GM19351 (cell line): Measurements from ENCODE around the gene NUCB1.
"Not testable (repeated sequence)": the region's sequence is repeated elsewhere in the genome, so short reads cannot be mapped to it uniquely, and the experiment has no call there.

Experiments
- ATAC-seq: cut with Tn5 transposase; IDR thresholded peaks from one replicate; pipeline ENCODE4 v1.9.1; 2021; ENCODE audit warnings: mild to moderate bottlenecking, moderate library complexity; ENCODE audit not compliant: unreplicated experiment

NUCB1 gene

DNA sequence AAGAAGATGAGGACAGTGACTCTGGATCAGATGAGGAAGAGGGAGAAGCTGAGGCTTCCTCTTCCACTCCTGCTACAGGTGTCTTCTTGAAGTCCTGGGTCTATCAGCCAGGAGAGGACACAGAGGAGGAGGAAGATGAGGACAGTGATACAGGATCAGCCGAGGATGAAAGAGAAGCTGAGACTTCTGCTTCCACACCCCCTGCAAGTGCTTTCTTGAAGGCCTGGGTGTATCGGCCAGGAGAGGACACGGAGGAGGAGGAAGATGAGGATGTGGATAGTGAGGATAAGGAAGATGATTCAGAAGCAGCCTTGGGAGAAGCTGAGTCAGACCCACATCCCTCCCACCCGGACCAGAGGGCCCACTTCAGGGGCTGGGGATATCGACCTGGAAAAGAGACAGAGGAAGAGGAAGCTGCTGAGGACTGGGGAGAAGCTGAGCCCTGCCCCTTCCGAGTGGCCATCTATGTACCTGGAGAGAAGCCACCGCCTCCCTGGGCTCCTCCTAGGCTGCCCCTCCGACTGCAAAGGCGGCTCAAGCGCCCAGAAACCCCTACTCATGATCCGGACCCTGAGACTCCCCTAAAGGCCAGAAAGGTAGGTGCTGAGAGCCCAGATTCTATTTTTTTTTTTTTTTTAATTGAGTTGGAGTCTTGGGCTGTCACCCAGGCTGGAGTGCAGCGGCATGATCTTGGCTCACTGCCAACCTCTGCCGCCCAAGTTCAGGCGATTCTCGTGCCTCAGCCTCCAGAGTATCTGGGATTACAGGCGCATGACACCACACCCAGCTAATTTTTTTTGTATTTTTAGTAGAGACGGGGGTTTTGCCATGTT is 25.6 kb upstream of the NUCB1 start:
- no peak for ATAC-seq

DNA sequence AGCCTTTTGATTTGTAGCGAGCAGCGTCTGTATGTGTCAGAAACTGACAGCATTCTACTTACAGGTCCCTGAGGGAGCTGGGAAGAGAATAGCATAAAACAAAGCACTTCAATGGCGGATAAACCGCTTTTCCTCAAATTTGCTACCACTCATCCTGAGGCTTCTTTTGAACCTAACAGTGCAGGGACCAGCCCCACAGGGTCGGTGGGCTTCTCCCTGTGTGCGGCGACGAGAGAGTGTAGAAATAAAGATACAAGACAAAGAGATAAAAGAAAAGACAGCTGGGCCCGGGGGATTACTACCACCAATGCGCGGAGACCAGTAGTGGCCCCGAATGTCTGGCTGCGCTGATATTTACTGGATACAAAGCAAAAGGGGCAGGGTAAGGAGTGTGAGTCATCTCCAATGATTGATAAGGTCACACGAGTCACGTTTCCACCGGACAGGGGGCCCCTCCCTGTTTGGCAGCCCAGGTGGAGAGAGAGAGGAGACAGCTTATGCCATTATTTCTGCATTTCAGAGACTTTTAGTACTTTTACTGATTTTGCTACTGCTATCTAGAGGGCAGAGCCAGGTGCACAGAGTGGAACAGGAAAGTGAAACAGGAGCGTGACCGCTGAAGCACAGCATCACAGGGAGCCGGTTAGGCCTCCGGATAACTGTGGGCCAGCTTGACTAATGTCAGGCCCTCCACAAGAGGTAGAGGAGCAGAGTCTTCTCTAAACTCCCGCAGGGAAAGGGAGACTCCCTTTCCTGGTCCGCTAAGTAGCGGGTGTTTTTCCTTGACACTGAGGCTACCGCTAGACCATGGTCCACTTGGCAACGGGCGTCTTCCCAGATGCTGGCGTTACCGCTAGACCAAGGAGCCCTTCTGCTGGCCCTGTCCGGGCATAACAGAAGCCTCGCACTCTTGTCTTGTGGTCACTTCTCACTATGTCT is 23.8 kb upstream of the NUCB1 start:
- ATAC-seq = not testable (repeated sequence)

DNA sequence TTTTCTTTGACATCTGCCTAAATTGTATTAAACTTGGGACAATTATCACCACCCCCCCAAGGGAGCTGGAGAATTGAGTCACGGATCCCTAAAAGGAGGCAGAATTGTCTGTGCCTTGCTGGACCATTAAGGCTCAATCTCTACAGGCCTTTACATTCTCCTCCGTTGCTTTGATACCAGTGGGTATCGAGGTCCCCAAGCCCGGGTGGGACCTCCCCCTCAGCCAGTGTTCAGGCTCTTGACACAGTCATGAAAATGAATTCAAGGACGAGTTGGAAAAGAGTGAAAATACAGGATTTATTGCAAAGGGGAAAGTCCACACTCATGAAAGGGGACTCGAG is 22.3 kb upstream of the NUCB1 start:
- ATAC-seq = no peak

DNA sequence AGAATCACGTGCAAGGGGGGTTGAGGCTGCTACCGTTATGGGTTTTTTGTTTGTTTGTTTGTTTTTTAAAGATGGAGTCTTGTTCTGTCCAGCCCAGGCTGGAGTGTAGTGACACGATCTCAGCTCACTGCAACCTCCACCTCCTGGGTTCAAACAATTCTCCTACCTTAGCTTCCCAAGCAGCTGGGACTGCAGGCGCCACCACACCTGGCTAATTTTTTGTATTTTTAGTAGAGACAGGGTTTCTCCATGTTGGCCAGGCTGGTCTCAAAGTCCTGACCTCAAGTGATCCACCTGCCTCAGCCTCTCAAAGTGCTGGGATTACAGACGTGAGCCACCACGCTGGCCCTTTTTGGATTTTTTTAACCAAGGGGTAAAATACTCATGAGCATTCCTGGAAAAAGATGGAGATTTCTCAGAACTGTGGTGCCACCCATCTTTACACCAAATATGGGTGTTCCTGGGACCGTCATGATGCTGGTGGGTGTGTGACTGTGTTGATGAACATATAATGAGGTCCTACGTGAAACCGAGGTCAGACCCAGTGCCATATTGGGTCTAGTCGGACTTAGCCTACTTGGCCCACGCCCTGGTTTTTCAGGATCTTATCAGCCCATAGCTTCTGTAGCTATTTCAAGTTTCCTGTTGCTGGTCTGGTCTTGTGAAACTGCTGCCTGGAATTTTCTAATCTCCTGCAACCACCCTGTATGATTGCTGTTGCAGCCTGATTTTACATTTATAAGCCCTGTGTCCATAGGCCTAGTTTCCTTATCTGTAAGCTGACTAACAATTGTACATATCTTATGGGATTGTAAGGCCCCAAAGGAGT is 21.7 kb upstream of the NUCB1 start:
- ATAC-seq = no peak

DNA sequence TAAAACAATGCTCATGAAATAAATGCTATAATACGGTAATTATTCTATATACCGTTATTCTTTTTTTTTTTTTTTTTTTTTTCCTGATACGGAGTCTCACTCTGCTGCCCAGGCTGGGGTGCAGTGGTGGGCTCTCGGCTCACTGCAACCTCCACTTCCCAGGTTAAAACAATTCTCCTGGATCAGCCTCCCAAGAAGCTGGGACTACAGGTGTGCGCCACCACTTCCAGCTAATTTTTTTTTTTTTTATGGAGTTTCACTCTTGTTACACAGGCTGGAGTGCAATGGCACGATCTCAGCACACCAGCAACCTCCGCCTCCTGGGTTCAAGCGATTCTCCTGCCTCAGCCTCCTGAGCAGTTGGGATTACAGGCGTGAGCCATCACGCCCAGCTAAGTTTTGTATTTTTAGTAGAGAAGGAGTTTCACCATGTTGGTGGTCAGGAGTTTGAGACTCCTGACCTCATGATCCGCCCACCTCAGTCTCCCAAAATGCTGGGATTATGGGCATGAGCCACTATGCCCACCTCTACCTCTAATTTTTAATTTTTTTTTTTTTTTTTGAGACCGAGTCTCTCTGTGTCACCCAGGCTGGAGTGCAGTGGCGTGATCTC is 21.0 kb upstream of the NUCB1 start:
- no peak for ATAC-seq

DNA sequence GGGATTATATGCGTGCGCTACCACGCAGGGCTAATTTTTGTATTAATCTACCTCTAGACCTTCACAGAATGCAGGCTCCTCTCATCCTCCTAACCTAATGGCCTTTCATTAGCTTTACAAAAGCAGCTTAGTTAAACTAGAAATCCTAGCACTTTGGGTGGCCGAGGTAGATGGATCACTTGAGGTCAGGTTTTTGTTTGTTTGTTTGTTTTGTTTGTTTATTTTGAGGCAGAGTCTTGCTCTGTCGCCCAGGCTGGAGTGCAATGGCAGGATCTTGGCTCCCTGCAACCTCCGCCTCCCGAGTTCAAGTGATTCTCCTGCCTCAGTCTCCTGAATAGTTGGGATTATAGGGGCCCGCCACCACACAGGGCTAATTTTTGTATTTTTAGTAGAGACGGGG is 20.4 kb upstream of the NUCB1 start:
- ATAC-seq = not testable (repeated sequence)

DNA sequence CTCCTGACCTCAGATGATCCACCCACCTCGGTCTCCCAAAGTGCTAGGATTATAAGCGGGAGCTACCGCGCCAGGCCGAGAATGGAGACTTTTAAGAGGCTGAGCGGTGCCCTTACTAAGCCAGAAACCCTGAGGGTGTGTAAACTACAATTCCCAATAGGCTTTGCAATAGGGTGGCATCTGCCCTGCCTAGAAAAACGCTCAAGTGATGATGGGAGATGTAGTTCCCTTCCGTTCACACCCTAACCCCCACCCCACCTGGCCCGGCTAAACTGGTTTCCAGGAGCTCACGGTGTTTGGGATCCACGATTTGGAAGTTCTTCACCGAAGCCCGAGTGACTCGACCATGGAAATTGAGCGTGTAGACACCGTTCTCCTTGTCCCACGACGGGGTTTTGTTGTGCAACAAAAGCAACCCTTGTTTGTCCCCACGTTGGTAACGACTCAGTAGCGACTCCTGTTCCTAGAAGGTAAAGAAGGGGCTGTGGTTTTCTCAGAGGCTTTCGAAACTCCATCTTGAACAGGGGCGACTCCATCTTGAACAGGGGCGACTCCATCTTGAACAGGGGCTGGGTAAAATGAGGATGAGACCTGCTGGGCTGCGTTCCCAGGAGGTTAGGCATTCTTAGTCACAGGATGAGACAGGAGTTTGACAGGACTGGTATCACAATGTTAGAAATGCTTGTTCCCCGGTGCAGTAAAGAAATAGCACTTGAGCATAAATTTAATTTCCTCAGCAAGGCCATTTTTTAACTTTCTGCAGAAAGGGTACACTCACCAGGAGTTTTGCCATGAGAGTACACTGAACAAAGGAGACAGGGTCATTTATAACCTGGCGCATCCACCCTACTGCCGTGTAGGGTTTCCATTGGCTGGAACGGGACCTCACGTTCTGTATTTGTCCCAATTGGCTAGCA is 18.1 kb upstream of the NUCB1 start:
- ATAC-seq = no peak

DNA sequence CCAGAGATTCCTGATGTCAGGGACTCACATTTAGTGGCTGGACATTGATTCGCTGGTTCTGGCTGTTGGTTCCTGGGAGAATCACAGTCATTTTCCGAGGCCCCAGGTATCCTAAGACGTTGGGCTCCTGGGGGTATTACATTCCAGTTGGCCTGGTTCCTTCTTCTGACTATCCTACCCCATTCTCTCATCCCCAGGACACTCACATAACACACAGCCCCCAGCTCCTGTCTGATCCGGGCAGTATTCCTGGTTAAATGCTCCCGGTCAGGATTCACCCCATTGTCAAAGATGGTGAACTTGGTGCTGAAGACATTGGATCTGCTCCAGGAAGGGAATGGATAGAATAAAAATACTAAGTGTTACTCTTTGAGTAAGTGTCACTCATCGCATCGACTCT is 16.4 kb upstream of the NUCB1 start:
- ATAC-seq = no peak

DNA sequence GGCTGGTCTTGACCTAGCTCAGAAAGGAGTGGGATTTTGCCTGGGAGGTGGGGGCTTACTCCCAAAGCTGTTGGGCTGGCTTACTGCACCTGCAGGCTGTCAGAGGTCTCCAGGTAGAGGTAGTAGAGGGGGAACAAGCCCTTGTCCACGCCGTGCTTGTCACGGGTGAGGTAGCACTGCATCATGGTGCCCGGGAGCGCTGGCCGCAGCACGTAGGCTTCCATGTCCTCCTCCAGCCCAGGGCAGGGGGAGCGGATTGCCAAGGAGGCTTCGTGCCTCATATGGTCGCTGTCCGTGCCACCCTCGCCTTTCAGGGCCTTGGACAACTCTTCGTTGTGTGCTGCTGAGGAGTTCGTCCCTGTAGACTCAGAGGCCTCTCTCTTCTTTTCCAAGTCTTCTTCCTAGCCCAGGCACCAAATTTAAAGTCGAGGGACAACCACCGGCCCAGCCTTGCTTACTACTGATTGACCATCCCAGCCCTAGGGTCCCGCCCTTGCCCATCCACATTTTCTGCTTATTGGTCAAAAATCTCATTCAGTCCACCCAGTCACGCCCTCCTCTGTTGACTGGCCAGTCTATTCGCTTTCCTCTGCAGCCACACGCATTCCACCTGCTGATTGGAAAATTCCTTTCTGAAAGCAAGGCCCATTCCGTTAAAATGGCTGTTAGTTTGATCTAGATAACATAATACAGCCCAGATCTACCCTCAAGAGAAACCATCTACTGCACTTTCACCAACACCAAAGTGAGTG is 12.1 kb upstream of the NUCB1 start:
- no peak for ATAC-seq

DNA sequence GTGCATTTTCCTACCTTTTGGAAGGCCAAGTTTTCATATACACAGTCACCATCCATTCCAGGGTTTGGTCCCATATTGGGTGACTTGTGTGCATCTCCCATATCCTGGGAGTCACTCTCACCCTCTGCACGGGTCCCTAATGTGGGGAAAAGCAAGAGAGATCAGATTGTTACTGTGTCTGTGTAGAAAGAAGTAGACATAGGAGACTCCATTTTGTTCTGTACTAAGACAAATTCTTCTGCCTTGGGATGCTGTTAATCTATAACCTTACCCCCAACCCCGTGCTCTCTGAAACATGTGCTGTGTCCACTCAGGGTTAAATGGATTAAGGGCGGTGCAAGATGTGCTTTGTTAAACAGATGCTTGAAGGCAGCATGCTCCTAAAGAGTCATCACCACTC is 10.6 kb upstream of the NUCB1 start:
- not testable (repeated sequence) for ATAC-seq

DNA sequence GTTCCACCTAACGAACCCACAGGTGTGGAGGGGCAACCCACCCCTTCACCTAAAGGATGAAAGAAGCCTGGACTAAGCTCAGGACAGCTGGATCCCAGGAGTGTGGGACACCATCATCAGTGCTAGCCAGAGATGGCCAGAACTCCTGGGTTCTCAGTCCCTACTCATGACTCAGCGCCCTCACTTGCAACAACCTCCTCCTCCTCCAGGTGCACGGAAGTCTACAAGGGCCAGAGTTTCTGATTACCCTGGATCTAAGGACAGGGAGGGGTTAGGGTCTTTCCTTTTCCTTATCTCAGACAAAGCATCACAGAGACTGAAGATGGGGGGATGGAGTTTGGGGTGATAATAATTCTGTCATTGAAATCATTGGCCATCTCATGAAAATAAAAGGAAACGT is 9.6 kb upstream of the NUCB1 start:
- ATAC-seq = no peak

DNA sequence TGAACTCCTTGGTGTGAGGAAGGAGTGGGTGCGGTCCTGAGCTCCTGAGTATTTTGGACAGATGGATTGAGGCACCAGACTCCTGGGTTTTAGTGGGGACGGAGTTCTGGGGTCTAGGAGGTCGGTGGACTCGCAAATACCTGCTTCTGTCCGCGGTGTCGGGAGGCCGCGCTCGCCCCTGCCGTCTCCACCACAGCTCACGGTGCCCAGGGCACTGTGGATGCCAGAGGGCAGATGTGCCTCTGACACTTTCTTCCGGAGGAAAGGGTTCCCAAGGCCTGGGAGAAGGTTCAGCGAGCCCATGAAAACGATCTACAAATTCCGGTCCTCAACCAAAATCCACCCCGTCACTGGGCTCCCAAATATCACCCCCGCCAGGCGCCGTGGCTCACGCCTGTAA is 4.9 kb upstream of the NUCB1 start:
- ATAC-seq = no peak

DNA sequence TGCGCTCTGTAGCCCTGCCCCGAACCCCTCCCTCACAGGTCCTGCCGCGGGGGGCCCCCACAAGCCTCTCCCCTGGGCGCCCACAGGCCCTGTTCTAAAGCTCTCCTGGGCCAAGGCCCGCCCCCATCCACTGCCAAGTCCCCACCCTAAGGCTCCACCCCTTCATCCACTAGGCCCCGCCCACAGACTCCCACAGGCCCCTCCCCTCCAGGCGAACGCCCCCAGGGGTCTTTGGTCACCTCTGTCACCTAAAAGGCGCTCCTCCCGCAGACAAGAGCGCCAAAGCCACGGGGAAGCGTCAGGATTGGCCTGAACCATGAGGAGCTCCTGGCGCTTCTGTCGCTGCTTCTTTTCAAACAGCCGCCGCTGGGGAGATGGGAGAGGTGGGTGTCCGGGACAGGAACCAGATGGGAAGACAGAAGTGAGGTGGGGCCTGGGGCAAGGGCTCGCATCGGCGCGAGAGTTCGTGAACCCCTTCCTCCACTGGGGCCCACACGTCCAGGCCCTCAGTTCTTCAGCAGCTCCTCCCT is 3.9 kb upstream of the NUCB1 start:
- ATAC-seq = no peak

DNA sequence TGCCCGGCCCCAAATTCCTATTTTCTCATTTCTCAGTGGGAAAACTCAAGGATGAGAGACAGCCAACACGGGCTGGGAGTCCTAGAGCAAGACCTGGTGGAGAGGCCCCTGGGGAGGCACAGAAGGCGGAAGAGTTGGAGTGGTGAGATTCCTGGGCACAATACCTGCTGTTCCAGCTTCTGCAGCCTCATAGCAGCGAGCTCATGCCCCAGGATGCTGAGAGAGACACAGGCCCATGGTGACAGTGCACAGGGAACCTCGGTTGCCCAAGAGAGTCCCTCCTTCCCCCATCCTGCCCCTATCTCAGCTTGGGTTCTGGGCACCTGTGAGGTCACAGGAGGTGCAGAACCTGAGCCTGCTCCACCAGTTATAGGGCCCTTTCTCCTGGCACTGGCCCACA is 2.9 kb upstream of the NUCB1 start:
- no peak for ATAC-seq

DNA sequence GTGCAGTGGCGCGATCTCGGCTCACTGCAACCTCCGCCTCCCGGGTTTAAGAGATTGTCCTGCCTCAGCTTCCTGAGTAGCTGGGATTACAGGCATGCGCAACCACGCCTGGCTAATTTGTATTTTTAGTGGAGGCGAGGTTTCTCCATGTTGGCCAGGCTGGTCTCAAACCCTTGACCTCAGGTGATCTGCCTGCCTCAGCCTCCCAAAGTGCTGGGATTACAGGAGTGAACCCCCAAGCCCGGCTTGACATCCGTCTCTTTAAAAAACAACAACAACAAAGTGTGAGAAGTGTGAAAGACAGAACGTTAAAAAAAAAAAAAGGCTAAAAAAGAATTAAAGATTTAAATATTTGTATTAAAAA is 744 bp upstream of the NUCB1 start:
- not testable (repeated sequence) for ATAC-seq

DNA sequence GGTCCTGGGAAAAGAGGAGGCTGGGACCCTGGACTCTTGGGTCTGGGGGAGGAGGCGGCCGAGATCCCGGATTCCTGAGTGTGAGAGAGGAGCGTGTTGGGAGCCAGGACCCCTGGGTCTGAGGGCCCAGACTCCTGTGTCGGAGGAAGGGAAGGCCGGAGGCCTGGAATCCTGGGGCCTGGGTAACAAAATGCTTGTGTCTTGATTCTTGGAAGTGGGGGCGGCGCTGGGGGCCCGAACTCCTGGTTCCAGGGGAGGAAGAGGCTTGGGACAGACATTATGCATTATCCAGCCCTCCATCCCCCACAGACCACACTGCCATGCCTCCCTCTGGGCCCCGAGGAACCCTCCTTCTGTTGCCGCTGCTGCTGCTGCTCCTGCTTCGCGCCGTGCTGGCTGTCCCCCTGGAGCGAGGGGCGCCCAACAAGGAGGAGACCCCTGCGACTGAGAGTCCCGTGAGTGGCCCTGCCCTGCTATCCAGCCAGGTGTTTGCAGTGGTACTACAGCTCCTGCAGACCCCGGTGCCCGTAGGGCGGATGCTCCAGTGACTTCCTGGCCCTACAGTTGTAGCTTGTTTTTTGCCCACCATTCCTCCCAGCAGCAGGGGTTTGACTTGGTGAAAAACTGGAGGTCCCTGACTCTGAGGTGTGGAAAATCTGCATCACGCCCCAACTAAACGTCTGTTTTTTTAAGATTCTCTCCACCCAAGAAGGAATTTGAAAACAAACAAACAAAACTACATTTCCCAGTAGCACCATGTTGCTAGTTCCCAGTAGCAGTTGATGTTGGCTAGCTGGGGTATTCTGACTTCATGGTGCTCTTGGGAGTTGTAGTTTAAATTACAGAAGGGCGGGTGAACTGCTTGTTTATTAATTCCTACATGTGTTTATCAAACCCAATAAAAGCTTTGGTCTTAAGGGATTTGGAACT is 630 bp downstream of the NUCB1 start:
- ATAC-seq = no peak

DNA sequence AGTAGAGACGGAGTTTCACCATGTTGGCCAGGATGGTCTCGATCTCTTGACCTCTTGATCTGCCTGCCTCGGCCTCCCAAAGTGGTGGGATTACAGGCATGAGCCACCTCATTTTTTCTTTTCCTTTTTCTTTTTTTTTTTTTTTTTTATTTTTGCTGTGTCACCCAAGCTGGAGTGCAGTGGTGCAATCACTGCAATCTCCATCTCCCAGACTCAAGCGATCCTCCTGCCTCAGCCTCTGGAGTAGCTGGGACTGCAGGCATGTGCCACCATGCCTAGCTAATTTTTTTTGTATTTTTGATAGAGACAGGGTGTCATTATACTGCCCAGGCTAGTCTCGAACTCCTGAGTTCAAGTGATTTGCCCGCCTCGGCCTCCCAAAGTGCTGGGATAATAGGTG is 2.2 kb downstream of the NUCB1 start:
- not testable (repeated sequence) for ATAC-seq

DNA sequence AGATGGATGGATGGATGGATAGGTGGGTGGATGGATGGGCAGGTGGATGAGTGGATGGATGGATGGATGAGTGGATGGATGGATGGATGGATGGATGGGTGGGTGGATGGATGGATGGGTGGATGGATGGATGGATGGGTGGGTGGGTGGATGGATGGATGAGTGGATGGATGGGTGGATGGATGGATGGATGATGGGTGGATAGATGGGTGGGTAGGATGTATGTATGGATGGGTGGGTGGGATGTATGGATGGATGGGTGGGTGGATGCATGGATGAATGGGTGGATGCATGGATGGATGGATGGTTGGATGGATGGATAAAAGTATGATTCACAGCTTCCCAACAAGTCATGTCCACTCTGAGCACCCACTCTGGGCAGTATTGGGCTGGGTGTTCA is 3.7 kb downstream of the NUCB1 start:
- not testable (repeated sequence) for ATAC-seq
